Right lobe of liver (tissue), 6 donors: ENCODE measurements around the gene RAVER2. TPM values are rescaled to one million over a fixed set of nuclear protein-coding genes. Genes with fewer than 3 reads are reported as not detected.

ENCODE experiments used
- ATAC-seq, 4 donors: fragments of 200-7000 bp; cut with Tn5 transposase; one replicate each; pipeline ENCODE4 v1.9.1; 2020; ENCODE audit warnings: mild to moderate bottlenecking in 4 of 4, moderate library complexity in 4 of 4
- DNase-seq, 3 donors: peaks; one replicate each; pipeline ENCODE4 v3.0.0-alpha.2; 2020
- H3K27ac ChIP-seq, 3 donors: fragments of 200-600 bp; one replicate each; pipeline ENCODE4 v1.8.0; 2022
- H3K27me3 ChIP-seq, 2 donors: fragments of 200-600 bp; one replicate each; pipeline ENCODE4 v1.8.0; 2022
- H3K36me3 ChIP-seq, 4 donors: fragments of 200-600 bp; sonication (generic) in 1 of 4; one replicate each; pipeline versions ENCODE4 v1.5.1 to v1.8.0; 2017 to 2022; ENCODE audit warnings: control low read depth in 1 of 4
- H3K4me1 ChIP-seq, 4 donors: fragments of 200-600 bp; sonication (generic) in 1 of 4; one replicate each; pipeline versions ENCODE4 v1.5.1 to v1.8.0; 2017 to 2022; ENCODE audit warnings: control low read depth in 1 of 4
- H3K4me3 ChIP-seq, 3 donors: fragments of 200-600 bp; one replicate each; pipeline ENCODE4 v1.8.0; 2022
- H3K9me3 ChIP-seq, 4 donors: fragments of 200-600 bp; sonication (generic) in 1 of 4; one replicate each; pipeline versions ENCODE4 v1.5.1 to v1.8.0; 2017 to 2022; ENCODE audit warnings: control low read depth in 1 of 4
- POLR2A ChIP-seq: fragments of 450-650 bp; IDR thresholded peaks from one replicate; pipeline ENCODE4 v1.6.1; 2017; ENCODE audit warnings: antibody characterized with exemption, mild to moderate bottlenecking
- WGBS: methylation state at CpG from one replicate; pipeline ENCODE4 v1.1.6; 2018; ENCODE audit warnings: low coverage, low lambda C conversion rate; ENCODE audit not compliant: insufficient coverage; ENCODE audit errors: missing lambda C conversion rate; 5-methylcytosine and 5-hydroxymethylcytosine counted together
- intact Hi-C, 2 donors: fragments of 100-400 bp; cut with DNase I; formaldehyde crosslinking; loops; one replicate each; pipeline versions ENCODE4 v1.11.2 to v1.14.1; 2022
- total RNA-seq, 6 experiments: library from RNA; depleted of rRNA in 2 of 6; stranded (reverse); fragments of >200 nt in 2 of 6; fragmentation: NEBNext Ultra II Directional in 3 of 6; extraction: Animal tissue kit (Norgen Biotek cat#: 25700) in 3 of 6; gene quantifications; one replicate each; pipeline versions ENCODE4 v1.1.0 to v1.2.4, GENCODE V29; 2016 to 2023
- TF ChIP-seq, protein P1 (sequence below), 4 donors: fragments of 200-600 bp in 3 of 4; fragments of 450-650 bp in 1 of 4; IDR thresholded peaks; one replicate each; pipeline versions ENCODE4 v1.5.1 to v1.8.0; 2016 to 2022; ENCODE audit warnings: antibody characterized with exemption in 4 of 4, mild to moderate bottlenecking in 2 of 4
- donor health status: DM: no; HTN: yes; CAD: no.
- donor health status: DM: no; HTN: no; CAD: no.
- donor health status: DM: no; HTN: no; CAD: no.
- donor health status: DM: no; HTN: yes; CAD: no.
- donor health status: DM: no; HTN: yes; CAD: no.

Gene RAVER2
- total RNA-seq, 6 experiments from 2014 or later = 0.51 to 0.91 (median 0.77) TPM

GRCh38 chr1:64871256-64871655 is 126.4 kb downstream of the RAVER2 start:
- DNase-seq (no peak), ATAC-seq (no peak)
- Histone ChIP-seq H3K27me3 (no peaks in the 10 kb centered on the region), H3K36me3 (peaks cover 7 to 70% (median 8%) of the 10 kb centered on the region in 4 donors), H3K4me1 (no peaks in the 10 kb centered on the region), H3K27ac (no peak overlapping the region), H3K9me3 (no peaks in the 10 kb centered on the region), H3K4me3 (no peak overlapping the region)
- 85% methylated on average over 7 of the region's 8 CpGs for WGBS
- intact Hi-C loops = no loop called here
- TF ChIP-seq, protein P1, sequence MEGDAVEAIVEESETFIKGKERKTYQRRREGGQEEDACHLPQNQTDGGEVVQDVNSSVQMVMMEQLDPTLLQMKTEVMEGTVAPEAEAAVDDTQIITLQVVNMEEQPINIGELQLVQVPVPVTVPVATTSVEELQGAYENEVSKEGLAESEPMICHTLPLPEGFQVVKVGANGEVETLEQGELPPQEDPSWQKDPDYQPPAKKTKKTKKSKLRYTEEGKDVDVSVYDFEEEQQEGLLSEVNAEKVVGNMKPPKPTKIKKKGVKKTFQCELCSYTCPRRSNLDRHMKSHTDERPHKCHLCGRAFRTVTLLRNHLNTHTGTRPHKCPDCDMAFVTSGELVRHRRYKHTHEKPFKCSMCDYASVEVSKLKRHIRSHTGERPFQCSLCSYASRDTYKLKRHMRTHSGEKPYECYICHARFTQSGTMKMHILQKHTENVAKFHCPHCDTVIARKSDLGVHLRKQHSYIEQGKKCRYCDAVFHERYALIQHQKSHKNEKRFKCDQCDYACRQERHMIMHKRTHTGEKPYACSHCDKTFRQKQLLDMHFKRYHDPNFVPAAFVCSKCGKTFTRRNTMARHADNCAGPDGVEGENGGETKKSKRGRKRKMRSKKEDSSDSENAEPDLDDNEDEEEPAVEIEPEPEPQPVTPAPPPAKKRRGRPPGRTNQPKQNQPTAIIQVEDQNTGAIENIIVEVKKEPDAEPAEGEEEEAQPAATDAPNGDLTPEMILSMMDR (IDR thresholded peaks at IDR 0.05) = no peak

GRCh38 chr1:64872067-64872466 is 127.2 kb downstream of the RAVER2 start:
- DNase-seq (no peak), ATAC-seq (no peak)
- H3K4me3 ChIP-seq = no peak overlapping the region
- H3K36me3 ChIP-seq = peaks cover 4 to 71% (median 9%) of the 10 kb centered on the region in 4 donors
- H3K9me3 ChIP-seq = no peaks in the 10 kb centered on the region
- no peaks in the 10 kb centered on the region for H3K4me1 ChIP-seq
- no peak overlapping the region for H3K27ac ChIP-seq
- intact Hi-C loops = no loop called here
- TF ChIP-seq, protein P1 (IDR thresholded peaks at IDR 0.05) = no peak
- no peak for TF ChIP-seq POLR2A
- H3K27me3 ChIP-seq = no peaks in the 10 kb centered on the region
- WGBS = 100% methylated on average over 1 of the region's 1 CpG

DNA sequence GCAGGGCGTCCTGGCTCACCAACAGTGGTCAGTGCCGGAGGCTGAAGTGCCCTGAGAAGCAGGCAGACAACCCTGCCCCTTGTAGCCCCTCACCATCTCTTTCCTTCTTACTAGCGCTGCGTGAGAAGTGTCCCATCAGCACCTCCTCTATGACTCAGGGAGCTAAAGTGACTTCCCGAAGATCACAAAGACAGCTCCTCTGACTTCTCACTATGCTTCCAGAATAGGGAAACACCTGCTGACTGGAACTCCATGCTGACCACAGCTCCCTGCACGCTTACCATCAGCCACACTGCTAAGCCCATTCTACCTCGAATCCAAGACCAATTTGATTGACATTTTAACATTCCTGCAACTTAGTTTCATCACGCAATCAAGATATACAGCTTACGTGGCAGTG is 128.7 kb downstream of the RAVER2 start:
- no peaks in the 10 kb centered on the region for H3K27me3 ChIP-seq
- intact Hi-C loops = no loop called here
- TF ChIP-seq POLR2A = no peak
- TF ChIP-seq, protein P1 (IDR thresholded peaks at IDR 0.05) = no peak
- no peaks in the 10 kb centered on the region for H3K9me3 ChIP-seq
- H3K36me3 ChIP-seq = peaks cover 4 to 77% (median 9%) of the 10 kb centered on the region in 4 donors
- H3K4me1 ChIP-seq = no peaks in the 10 kb centered on the region
- ATAC-seq (no peak), DNase-seq (no peak)
- 85% methylated on average over 5 of the region's 9 CpGs for WGBS
- no peak overlapping the region for H3K4me3 ChIP-seq
- H3K27ac ChIP-seq = no peak overlapping the region

DNA sequence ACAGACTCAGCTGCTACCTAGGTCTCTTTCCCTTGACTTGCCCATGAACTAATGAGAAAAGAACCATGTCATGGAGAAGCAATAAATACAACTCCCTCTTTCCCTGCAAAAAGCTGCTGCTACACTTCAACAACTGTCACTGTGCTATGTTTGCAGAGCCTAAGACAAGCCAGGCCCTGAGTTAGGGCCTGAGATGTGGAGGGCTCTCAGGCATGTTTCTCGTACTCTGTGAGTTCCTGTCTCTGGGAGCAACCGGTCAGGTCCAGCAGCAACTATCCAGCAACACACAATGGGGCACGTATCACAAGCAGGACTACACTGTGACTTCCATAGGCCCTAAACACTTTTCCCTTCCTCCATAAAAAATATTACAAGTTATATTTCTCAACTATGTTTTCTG is 129.8 kb downstream of the RAVER2 start:
- Histone ChIP-seq H3K27ac (no peak overlapping the region), H3K27me3 (no peaks in the 10 kb centered on the region), H3K4me1 (no peaks in the 10 kb centered on the region), H3K4me3 (no peak overlapping the region), H3K9me3 (no peaks in the 10 kb centered on the region), H3K36me3 (peaks cover 0 to 69% (median 9%) of the 10 kb centered on the region in 4 donors)
- DNase-seq = no peak
- intact Hi-C loops = no loop called here
- WGBS = 83% methylated on average over 3 of the region's 3 CpGs
- no peak for ATAC-seq
- TF ChIP-seq POLR2A = no peak
- TF ChIP-seq, protein P1 (IDR thresholded peaks at IDR 0.05) = no peak

- DNase-seq (no peak), ATAC-seq (no peak)
- WGBS = 99% methylated on average over 8 of the region's 10 CpGs
- Histone ChIP-seq H3K4me3 (no peak overlapping the region), H3K4me1 (no peaks in the 10 kb centered on the region), H3K27ac (no peak overlapping the region), H3K36me3 (peaks cover 0 to 69% (median 9%) of the 10 kb centered on the region in 4 donors), H3K27me3 (no peaks in the 10 kb centered on the region), H3K9me3 (no peaks in the 10 kb centered on the region)
- TF ChIP-seq, protein P1 (IDR thresholded peaks at IDR 0.05) = no peak
- TF ChIP-seq POLR2A = no peak
- intact Hi-C loops = no loop called here
Measured at GRCh38 chr1:64875101-64875500, 130.2 kb downstream of the RAVER2 start.
